ENCODE measurements around the gene IL10RB.
"Not testable (repeated sequence)": the region's sequence is repeated elsewhere in the genome, so short reads cannot be mapped to it uniquely, and the experiment has no call there.

The IL10RB gene

DNA sequence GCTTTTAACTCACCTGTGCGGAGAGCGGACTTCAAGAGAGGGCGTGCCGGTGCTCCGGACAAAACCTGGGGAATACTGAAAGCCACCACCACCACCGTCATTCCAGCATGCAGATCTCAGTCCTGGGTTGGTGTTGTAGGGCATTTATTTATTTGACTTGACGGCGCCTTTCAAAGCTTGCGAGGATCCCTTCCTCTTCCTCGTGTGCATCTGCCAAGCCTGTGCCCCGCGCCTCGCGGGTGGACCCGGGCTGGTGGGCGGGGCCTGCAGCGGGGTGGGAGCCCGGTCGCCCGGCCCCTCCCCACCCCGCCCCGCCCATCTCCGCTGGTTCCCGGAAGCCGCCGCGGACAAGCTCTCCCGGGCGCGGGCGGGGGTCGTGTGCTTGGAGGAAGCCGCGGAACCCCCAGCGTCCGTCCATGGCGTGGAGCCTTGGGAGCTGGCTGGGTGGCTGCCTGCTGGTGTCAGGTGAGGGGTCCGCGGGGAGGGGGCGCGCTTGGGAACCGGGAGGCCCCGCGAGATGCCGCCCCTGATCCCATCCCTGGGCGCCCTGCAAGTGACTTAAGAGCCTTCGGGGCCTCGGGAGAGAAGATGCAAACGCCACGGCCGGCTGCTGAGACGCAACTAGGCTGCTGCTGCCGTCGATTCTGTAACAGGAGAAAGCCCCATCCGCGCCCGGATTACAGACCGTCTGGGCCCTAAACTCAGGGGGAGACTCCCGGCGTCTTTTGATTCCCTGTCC lies at the start of gene IL10RB:
Gene IL10RB (plus strand): TSS at position 318 of the 739 bp plus-strand sequence. CDS start 99 bp downstream, at position 417.
- H3K27me3 ChIP-seq (ENCODE audit: control insufficient read depth, insufficient read depth, low read length): no peaks in the 10 kb centered on the region
- H3K36me3 ChIP-seq (ENCODE audit: control insufficient read depth, insufficient read depth, low read length): no peaks in the 10 kb centered on the region
- H3K4me1 ChIP-seq (ENCODE audit: control insufficient read depth, insufficient read depth, low read length): 0 out of 2 replicates have a peak, but pooled peaks cover 1% of the 10 kb centered on the region
- no CpG with 5 or more reads among the region's 60 CpGs for WGBS (ENCODE audit: insufficient coverage, insufficient read length)
- no peak within 1 kb of the TSS for H3K27ac ChIP-seq (ENCODE audit: low read length)
- no peaks in the 10 kb centered on the region for H3K9me3 ChIP-seq (ENCODE audit: control insufficient read depth, insufficient read depth, low read length)
- peak; percentile 16 for DNase-seq (ENCODE audit: low read depth, low spot score)
- H3K4me3 ChIP-seq (ENCODE audit: low read length): peak within 1 kb of the TSS; percentile 73; the same call in 1 of the 2 replicates

DNA sequence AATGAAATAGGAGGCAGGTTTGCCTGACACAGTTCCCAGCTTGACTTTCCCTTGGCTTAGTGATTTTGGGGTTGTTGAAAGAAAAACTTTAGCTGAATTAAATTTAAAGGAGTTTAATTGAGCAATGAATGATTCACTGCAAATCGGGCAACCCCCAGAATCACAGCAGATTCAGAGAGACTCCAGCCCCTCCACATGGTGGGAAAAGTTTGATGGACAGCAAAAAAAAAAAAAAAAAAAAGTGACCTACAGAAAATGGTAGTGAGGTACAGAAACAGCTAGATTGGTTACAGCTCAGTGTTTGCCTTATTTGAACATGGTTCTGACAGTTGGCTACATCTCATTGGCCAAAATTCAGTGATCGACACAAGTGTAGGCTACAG lies 49.0 kb upstream of the IL10RB start:
- H3K27me3 ChIP-seq (ENCODE audit: control insufficient read depth, insufficient read depth, low read length): no peaks in the 10 kb centered on the region
- WGBS (ENCODE audit: insufficient coverage, insufficient read length): no CpG with 5 or more reads among the region's 2 CpGs
- H3K36me3 ChIP-seq (ENCODE audit: control insufficient read depth, insufficient read depth, low read length): no peaks in the 10 kb centered on the region
- no peak for DNase-seq (ENCODE audit: low read depth, low spot score)
- H3K9me3 ChIP-seq (ENCODE audit: control insufficient read depth, insufficient read depth, low read length): no peaks in the 10 kb centered on the region
- no peak overlapping the region for H3K27ac ChIP-seq (ENCODE audit: low read length)
- H3K4me1 ChIP-seq (ENCODE audit: control insufficient read depth, insufficient read depth, low read length): no peaks in the 10 kb centered on the region
- no peak overlapping the region for H3K4me3 ChIP-seq (ENCODE audit: low read length)

DNA sequence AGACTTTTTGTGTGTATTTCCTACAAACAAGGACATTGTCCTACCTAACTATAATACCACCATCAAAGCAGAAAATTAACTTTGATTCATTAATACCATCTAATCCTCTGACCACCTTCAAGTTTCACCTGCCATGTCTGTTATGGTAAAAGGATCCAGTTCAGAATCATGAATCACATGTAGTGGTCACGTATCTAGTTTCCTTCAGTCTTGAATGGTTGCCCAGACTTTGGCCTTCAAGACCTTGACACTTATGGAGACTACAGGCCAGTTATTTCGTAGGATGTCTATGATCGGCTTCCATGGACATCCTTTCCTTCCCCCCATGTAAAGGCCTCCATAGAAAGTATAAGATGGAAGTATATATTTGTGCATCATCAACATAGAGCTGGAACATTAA lies 46.9 kb upstream of the IL10RB start:
- Histone ChIP-seq H3K9me3 (ENCODE audit: control insufficient read depth, insufficient read depth, low read length) (no peaks in the 10 kb centered on the region), H3K4me1 (ENCODE audit: control insufficient read depth, insufficient read depth, low read length) (no peaks in the 10 kb centered on the region), H3K36me3 (ENCODE audit: control insufficient read depth, insufficient read depth, low read length) (no peaks in the 10 kb centered on the region), H3K27me3 (ENCODE audit: control insufficient read depth, insufficient read depth, low read length) (no peaks in the 10 kb centered on the region), H3K27ac (ENCODE audit: low read length) (no peak overlapping the region), H3K4me3 (ENCODE audit: low read length) (no peak overlapping the region)
- no peak for DNase-seq (ENCODE audit: low read depth, low spot score)
- no CpG with 5 or more reads among the region's 3 CpGs for WGBS (ENCODE audit: insufficient coverage, insufficient read length)

DNA sequence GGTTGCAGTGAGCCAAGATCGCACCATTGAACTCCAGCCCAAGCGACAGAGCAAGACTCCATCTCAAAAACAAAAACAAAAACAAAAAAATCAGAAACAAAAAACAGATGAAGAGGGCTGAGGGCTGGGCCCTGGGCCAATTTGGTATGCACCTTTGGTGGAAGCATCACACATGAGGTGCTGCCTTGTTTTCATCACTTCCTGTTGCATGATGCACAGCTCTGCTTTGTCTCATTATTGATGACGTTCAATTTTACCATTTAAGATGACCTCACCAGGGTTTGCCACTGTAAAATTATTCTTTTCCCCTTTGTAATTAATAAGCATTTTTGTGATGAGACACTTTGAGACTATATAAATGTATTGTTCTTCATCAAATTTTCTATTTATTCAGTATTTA lies 46.2 kb upstream of the IL10RB start:
- WGBS (ENCODE audit: insufficient coverage, insufficient read length): no CpG with 5 or more reads among the region's 3 CpGs
- Histone ChIP-seq H3K4me3 (ENCODE audit: low read length) (no peak overlapping the region), H3K27ac (ENCODE audit: low read length) (no peak overlapping the region), H3K4me1 (ENCODE audit: control insufficient read depth, insufficient read depth, low read length) (no peaks in the 10 kb centered on the region), H3K27me3 (ENCODE audit: control insufficient read depth, insufficient read depth, low read length) (no peaks in the 10 kb centered on the region), H3K9me3 (ENCODE audit: control insufficient read depth, insufficient read depth, low read length) (no peaks in the 10 kb centered on the region), H3K36me3 (ENCODE audit: control insufficient read depth, insufficient read depth, low read length) (no peaks in the 10 kb centered on the region)
- no peak for DNase-seq (ENCODE audit: low read depth, low spot score)

DNA sequence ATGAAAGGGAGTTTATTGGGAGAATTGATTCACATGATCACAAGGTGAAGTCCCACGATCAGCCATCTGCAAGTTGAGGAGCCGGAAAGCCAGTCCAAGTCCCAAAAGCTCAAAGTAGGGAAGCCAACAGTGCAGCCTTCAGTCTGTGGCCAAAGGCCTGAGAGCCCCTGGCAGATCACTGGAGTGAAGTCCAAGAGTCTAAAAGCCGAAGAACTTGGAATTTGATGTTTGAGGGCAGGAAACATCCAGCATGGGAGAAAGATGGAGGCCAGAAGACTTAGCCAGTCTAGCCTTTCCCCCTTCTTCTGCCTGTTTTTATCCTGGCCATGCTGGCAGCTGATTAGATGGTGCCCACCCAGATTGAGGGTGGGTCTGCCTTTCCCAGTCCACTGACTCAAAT lies 40.8 kb upstream of the IL10RB start:
- not testable (repeated sequence) for H3K27ac ChIP-seq (ENCODE audit: low read length)

DNA sequence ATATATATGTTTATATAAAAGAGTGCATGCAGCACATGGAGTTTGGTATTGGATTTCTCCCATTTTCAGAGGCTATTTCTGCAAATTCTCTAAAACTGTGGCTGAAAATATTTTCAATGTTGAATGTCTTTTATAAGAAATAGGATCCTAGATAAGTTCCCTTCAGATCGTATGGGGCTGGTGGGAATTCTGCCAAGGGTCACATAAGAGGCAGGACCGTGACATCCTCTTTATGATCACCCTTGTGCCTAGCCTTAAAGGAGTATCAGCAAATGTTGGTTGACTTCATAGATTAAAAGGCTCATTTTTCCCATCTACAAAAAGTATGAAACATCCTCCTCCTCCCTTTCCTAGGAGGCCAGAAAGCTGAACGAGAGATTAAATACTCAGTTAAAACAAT lies 37.7 kb upstream of the IL10RB start:
- Histone ChIP-seq H3K4me1 (ENCODE audit: control insufficient read depth, insufficient read depth, low read length) (no peaks in the 10 kb centered on the region), H3K9me3 (ENCODE audit: control insufficient read depth, insufficient read depth, low read length) (no peaks in the 10 kb centered on the region), H3K27ac (ENCODE audit: low read length) (no peak overlapping the region), H3K27me3 (ENCODE audit: control insufficient read depth, insufficient read depth, low read length) (no peaks in the 10 kb centered on the region), H3K36me3 (ENCODE audit: control insufficient read depth, insufficient read depth, low read length) (no peaks in the 10 kb centered on the region), H3K4me3 (ENCODE audit: low read length) (no peak overlapping the region)
- no CpG with 5 or more reads among the region's 3 CpGs for WGBS (ENCODE audit: insufficient coverage, insufficient read length)
- DNase-seq (ENCODE audit: low read depth, low spot score): no peak

More for the DNA sequence above, 40.8 kb upstream of the IL10RB start:
- H3K4me3 ChIP-seq (ENCODE audit: low read length); H3K4me1 ChIP-seq (ENCODE audit: control insufficient read depth, insufficient read depth, low read length); H3K9me3 ChIP-seq (ENCODE audit: control insufficient read depth, insufficient read depth, low read length); H3K36me3 ChIP-seq (ENCODE audit: control insufficient read depth, insufficient read depth, low read length); DNase-seq (ENCODE audit: low read depth, low spot score); H3K27me3 ChIP-seq (ENCODE audit: control insufficient read depth, insufficient read depth, low read length): not testable (repeated sequence)
- WGBS (ENCODE audit: insufficient coverage, insufficient read length): no CpG with 5 or more reads among the region's 3 CpGs

DNA sequence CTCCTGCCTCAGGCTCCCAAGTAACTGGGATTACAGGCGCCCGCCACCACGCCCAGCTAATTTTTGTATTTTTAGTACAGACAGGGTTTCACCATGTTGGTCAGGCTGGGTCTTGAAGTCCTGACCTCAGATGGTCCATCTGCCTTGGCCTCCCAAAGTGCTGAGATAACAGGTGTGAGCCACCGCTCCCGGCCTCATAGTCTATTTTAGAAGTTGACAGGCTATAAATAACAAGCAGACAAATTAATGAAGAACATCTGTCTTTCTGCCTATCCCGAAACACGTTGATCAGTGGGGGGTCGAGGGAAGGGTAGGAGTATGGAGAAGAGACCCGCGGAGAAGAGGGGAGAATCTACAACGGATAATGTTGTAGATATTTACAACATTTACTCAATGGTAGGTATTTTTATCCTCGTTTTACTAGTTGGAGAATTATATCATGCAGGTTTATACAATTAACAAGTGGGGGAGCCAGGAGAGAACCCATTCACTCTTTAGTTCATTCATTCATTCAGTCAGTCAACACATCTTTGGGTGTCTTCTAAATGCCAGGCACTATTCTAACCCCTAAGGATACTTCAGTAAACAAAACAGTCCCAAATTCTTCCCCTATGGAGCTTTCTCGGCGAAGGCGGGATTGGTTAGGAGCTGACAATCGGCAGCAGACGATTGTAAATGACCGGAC lies 36.9 kb upstream of the IL10RB start:
- no peak for DNase-seq (ENCODE audit: low read depth, low spot score)
- no peaks in the 10 kb centered on the region for H3K4me1 ChIP-seq (ENCODE audit: control insufficient read depth, insufficient read depth, low read length)
- H3K4me3 ChIP-seq (ENCODE audit: low read length): no peak overlapping the region; the same call in 1 of the 2 replicates
- no peak overlapping the region for H3K27ac ChIP-seq (ENCODE audit: low read length)
- no CpG with 5 or more reads among the region's 18 CpGs for WGBS (ENCODE audit: insufficient coverage, insufficient read length)
- no peaks in the 10 kb centered on the region for H3K36me3 ChIP-seq (ENCODE audit: control insufficient read depth, insufficient read depth, low read length)
- H3K27me3 ChIP-seq (ENCODE audit: control insufficient read depth, insufficient read depth, low read length): no peaks in the 10 kb centered on the region
- no peaks in the 10 kb centered on the region for H3K9me3 ChIP-seq (ENCODE audit: control insufficient read depth, insufficient read depth, low read length)

DNA sequence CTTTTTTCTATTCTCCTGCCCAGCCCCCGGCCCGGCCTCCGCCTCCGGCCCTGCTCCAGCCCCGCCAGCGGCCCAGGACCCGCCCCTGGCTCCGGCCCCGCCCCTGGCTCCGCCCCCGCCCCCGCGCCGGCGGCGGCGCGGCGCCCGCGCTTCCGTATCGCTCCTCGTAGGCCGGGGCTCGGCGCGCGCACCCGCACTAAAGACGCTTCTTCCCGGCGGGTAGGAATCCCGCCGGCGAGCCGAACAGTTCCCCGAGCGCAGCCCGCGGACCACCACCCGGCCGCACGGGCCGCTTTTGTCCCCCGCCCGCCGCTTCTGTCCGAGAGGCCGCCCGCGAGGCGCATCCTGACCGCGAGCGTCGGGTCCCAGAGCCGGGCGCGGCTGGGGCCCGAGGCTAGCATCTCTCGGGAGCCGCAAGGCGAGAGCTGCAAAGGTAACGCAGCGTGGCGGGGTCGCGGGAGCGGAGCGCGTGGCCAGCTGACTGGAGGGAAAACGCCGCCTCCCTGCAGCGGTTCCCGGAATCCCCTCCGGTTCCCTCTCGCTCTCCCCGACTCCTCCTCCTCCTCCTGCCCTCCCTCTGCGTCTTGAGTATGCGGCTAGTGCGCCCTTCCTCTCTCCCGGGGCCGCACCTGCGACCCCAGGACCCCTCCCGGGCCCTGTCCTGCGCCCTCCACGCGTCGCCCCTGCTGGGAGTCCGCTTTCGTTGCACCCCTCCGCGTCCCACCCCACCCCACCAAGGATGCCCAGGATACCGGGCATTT lies 36.2 kb upstream of the IL10RB start, which contains the start of gene IFNAR2:
Gene IFNAR2 (plus strand): TSS at position 155 of the 761 bp plus-strand sequence. CDS start 11,985 bp downstream, outside the sequence.
- no CpG with 5 or more reads among the region's 95 CpGs for WGBS (ENCODE audit: insufficient coverage, insufficient read length)
- Histone ChIP-seq H3K4me3 (ENCODE audit: low read length) (peak within 1 kb of the TSS; percentile 80), H3K9me3 (ENCODE audit: control insufficient read depth, insufficient read depth, low read length) (no peaks in the 10 kb centered on the region), H3K4me1 (ENCODE audit: control insufficient read depth, insufficient read depth, low read length) (no peaks in the 10 kb centered on the region), H3K36me3 (ENCODE audit: control insufficient read depth, insufficient read depth, low read length) (no peaks in the 10 kb centered on the region), H3K27me3 (ENCODE audit: control insufficient read depth, insufficient read depth, low read length) (no peaks in the 10 kb centered on the region), H3K27ac (ENCODE audit: low read length) (no peak within 1 kb of the TSS)
- DNase-seq (ENCODE audit: low read depth, low spot score): no peak

DNA sequence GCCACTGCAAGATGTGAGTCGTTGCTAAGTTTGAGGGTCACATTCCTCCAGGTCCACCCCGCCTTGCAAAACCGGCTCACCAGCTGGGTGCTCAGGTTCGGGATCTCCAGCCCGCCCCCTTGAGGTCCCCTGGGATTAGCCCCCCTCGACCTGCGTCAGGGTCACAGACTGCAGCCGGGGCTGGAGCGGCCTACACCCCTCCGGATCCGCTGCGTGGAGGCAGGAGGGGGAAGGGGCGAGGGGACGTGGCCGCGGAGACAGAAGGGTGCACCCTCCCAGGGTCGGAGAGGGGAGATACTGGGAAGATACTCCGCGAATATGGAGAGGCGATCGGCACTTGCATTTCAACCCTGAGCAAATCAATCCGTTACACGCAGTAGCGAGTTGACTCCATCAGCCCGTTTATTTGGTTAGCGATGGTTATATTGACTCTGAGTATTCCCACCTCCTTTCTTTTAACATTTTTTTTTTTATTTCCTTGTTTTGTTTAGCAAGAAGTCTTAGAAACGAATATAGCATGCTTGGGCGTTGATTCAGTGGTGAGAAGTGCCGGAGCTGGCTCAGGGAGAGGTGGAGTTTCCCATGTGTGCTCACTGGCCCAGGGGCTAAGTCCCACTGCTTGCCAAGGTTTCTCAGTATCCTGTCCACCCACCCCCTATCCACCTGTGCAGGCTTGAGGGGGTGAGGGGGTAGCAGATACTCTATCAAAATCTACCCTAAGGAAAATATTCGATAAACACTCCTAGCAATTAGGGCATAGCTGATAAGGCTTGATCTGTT lies 35.4 kb upstream of the IL10RB start:
- Histone ChIP-seq H3K36me3 (ENCODE audit: control insufficient read depth, insufficient read depth, low read length) (no peaks in the 10 kb centered on the region), H3K27me3 (ENCODE audit: control insufficient read depth, insufficient read depth, low read length) (no peaks in the 10 kb centered on the region), H3K9me3 (ENCODE audit: control insufficient read depth, insufficient read depth, low read length) (no peaks in the 10 kb centered on the region), H3K27ac (ENCODE audit: low read length) (no peak overlapping the region), H3K4me1 (ENCODE audit: control insufficient read depth, insufficient read depth, low read length) (0 out of 2 replicates have a peak, but pooled peaks cover 1% of the 10 kb centered on the region), H3K4me3 (ENCODE audit: low read length) (peak overlapping the region; percentile 80)
- no peak for DNase-seq (ENCODE audit: low read depth, low spot score)
- no CpG with 5 or more reads among the region's 30 CpGs for WGBS (ENCODE audit: insufficient coverage, insufficient read length)

DNA sequence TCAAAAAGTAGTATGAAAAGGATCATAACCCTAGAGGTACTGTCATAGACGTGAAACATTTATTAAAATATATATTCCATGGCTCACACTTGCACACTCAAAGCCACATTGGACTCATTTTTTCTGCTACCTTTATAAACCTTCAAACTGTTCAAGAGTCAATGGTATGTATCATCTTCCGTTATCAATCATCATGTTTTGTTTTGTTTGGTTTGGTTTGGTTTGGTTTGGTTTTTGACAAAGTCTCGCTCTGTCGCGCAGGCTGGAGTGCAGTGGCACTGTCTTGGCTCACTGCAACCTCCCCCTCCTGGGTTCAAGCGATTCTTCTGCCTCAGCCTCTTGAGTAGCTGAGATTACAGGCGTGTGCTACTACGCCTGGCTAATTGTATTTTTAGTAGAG lies 34.6 kb upstream of the IL10RB start:
- Histone ChIP-seq H3K4me3 (ENCODE audit: low read length) (no peak overlapping the region), H3K4me1 (ENCODE audit: control insufficient read depth, insufficient read depth, low read length) (0 out of 2 replicates have a peak, but pooled peaks cover 1% of the 10 kb centered on the region), H3K27me3 (ENCODE audit: control insufficient read depth, insufficient read depth, low read length) (no peaks in the 10 kb centered on the region), H3K27ac (ENCODE audit: low read length) (no peak overlapping the region), H3K9me3 (ENCODE audit: control insufficient read depth, insufficient read depth, low read length) (no peaks in the 10 kb centered on the region), H3K36me3 (ENCODE audit: control insufficient read depth, insufficient read depth, low read length) (no peaks in the 10 kb centered on the region)
- WGBS (ENCODE audit: insufficient coverage, insufficient read length): no CpG with 5 or more reads among the region's 8 CpGs
- DNase-seq (ENCODE audit: low read depth, low spot score): no peak
